ENCODE results near the gene PARP8. TPM values are rescaled to one million over a fixed set of nuclear protein-coding genes. Genes with fewer than 3 reads are reported as not detected.

PARP8 gene
- total RNA-seq, 1 donor from 2014 or later = 22.5 TPM

- DNase-seq = no peak
- Mint-ChIP-seq H3K9me3 (no peaks in the 10 kb centered on the region), H3K36me3 (ENCODE audit: low read depth) (no peaks in the 10 kb centered on the region), H3K27me3 (peaks cover 22% of the 10 kb centered on the region), H3K4me1 (no peaks in the 10 kb centered on the region), H3K27ac (no peak overlapping the region), H3K4me3 (no peak overlapping the region)
- intact Hi-C loops (cut with micrococcal nuclease) = no loop called here
These were observed 200.0 kb downstream of the PARP8 start for GRCh38 chr5:50866415-50866814.

DNA sequence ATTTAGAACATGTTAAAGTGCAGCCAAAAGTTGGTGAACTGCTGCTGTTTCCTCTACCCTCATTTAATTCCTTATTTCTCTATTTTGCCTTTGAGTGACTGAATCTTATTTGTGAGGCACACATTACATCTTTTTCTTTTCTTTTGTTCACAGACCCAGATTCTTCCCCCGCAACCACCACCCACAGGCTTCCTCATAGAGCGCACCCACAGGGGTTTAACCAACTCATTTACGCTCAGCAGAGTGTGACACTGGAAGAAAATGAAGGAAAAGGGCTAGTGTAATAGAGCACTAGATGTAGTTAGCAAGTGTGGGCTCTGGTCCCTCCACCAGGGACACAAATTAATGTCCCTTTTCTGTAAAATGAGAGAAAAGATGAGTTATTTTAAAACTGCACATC lies 200.7 kb downstream of the PARP8 start:
- Mint-ChIP-seq H3K4me1 (no peaks in the 10 kb centered on the region), H3K9me3 (no peaks in the 10 kb centered on the region), H3K4me3 (no peak overlapping the region), H3K36me3 (ENCODE audit: low read depth) (no peaks in the 10 kb centered on the region), H3K27me3 (peaks cover 22% of the 10 kb centered on the region), H3K27ac (no peak overlapping the region)
- no peak for DNase-seq
- intact Hi-C loops (cut with micrococcal nuclease) = no loop called here

- peaks cover 8% of the 10 kb centered on the region for H3K27me3 Mint-ChIP-seq
These were observed 207.3 kb downstream of the PARP8 start for GRCh38 chr5:50873595-50874277.

GRCh38 chr5:50874306-50875001 lies 208.0 kb downstream of the PARP8 start:
- Mint-ChIP-seq H3K4me3 (no peak overlapping the region), H3K36me3 (ENCODE audit: low read depth) (no peaks in the 10 kb centered on the region), H3K27ac (no peak overlapping the region), H3K4me1 (peaks cover 5% of the 10 kb centered on the region), H3K27me3 (peaks cover 4% of the 10 kb centered on the region), H3K9me3 (no peaks in the 10 kb centered on the region)
- no peak for DNase-seq
- intact Hi-C loops (cut with micrococcal nuclease) = no loop called here

More at GRCh38 chr5:50873595-50874277, 207.3 kb downstream of the PARP8 start:
- Mint-ChIP-seq H3K9me3 (no peaks in the 10 kb centered on the region), H3K4me3 (no peak overlapping the region), H3K36me3 (ENCODE audit: low read depth) (no peaks in the 10 kb centered on the region), H3K4me1 (peaks cover 5% of the 10 kb centered on the region), H3K27ac (no peak overlapping the region)
- DNase-seq = no peak
- intact Hi-C loops (cut with micrococcal nuclease) = no loop called here

DNA sequence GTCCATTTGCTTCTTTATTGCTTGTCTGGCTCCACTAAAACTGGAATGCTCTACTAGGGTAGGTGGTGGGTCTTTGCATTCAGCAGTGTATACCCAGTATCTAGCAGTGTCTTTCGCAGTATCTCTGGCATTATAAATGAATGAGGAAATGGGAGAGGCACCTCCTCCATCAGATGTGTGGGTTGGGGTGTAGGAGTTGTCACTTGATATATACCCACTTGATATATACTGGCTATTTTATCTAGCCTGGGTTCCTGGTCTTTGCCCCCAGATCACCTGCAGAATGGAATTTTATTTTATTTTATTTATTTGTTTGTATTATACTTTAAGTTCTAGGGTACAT lies 208.5 kb downstream of the PARP8 start:
- DNase-seq = no peak
- no peaks in the 10 kb centered on the region for H3K9me3 Mint-ChIP-seq
- peaks cover 5% of the 10 kb centered on the region for H3K4me1 Mint-ChIP-seq
- no peak overlapping the region for H3K4me3 Mint-ChIP-seq
- no peak overlapping the region for H3K27ac Mint-ChIP-seq
- no peaks in the 10 kb centered on the region for H3K36me3 Mint-ChIP-seq (ENCODE audit: low read depth)
- peaks cover 2% of the 10 kb centered on the region for H3K27me3 Mint-ChIP-seq
- intact Hi-C loops (cut with micrococcal nuclease) = no loop called here

- H3K9me3 Mint-ChIP-seq = no peaks in the 10 kb centered on the region
These were observed 212.0 kb downstream of the PARP8 start for GRCh38 chr5:50878470-50878869.

DNA sequence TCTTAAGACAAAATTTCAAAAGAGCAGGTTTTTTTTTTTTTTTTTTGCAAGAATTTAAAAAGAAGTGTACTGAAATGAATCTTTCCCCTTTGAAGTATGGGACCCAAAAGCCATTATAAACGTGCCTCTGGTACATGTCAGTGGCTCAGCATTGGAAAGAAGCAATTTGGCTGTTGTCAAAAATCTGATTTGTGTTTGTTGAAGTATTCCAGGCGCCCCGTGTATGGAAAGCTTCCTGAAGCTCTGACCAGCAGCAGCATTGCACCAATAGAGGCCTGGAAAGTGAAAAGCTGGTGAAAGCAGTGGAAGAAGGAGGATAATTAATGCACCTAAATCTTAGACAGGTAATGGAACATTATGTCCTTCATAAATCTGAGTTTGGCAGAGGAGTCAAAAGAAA lies 215.0 kb downstream of the PARP8 start:
- Mint-ChIP-seq H3K27me3 (no peaks in the 10 kb centered on the region), H3K27ac (no peak overlapping the region), H3K36me3 (ENCODE audit: low read depth) (no peaks in the 10 kb centered on the region), H3K4me1 (no peaks in the 10 kb centered on the region), H3K9me3 (no peaks in the 10 kb centered on the region), H3K4me3 (no peak overlapping the region)
- no peak for DNase-seq
- intact Hi-C loops (cut with micrococcal nuclease) = no loop called here

More at GRCh38 chr5:50878470-50878869, 212.0 kb downstream of the PARP8 start:
- intact Hi-C loops (cut with micrococcal nuclease) = no loop called here
- Mint-ChIP-seq H3K36me3 (ENCODE audit: low read depth) (no peaks in the 10 kb centered on the region), H3K4me3 (no peak overlapping the region), H3K4me1 (peaks cover 5% of the 10 kb centered on the region), H3K27ac (no peak overlapping the region), H3K27me3 (no peaks in the 10 kb centered on the region)
- DNase-seq = no peak

- H3K4me3 Mint-ChIP-seq = no peak overlapping the region
- DNase-seq = no peak
- no peaks in the 10 kb centered on the region for H3K36me3 Mint-ChIP-seq (ENCODE audit: low read depth)
- no peaks in the 10 kb centered on the region for H3K4me1 Mint-ChIP-seq
- intact Hi-C loops (cut with micrococcal nuclease) = no loop called here
- no peaks in the 10 kb centered on the region for H3K27me3 Mint-ChIP-seq
- no peak overlapping the region for H3K27ac Mint-ChIP-seq
- no peaks in the 10 kb centered on the region for H3K9me3 Mint-ChIP-seq
These were observed 220.4 kb downstream of the PARP8 start for GRCh38 chr5:50886657-50887345.

DNA sequence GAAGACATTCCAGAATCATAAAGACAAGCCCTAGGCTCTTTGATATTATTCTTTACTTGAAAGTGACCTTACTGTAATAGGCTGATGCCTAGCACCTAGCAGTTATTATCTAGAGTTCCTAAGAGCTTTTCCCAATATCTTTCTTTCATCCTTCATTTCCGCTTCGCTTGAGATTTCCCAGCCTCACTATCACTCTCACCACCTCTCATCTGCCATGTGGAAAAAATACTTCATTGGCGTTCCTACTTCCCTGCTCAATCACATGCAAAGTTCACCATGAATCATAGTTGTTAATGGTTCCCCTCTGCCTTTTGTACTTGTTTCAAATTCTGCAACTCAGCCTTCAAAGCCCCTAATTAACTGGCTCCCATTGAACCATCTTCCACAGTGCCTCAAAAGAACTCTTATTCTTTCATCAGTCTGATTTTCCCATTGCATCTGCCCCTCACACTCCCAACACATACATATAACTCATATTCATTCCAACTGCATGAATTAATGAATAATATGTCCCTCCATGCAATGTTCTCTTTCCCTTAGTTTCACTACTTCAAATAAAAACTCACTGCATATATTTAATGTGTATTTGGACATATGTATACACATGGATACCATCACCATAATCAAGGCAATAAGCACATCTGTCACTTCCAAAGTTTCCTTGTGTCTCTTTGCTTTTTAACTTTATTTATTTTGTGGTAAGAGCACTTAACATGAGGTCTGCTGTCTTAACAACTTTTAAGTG lies 221.6 kb downstream of the PARP8 start:
- Mint-ChIP-seq H3K4me3 (no peak overlapping the region), H3K27me3 (no peaks in the 10 kb centered on the region), H3K27ac (no peak overlapping the region), H3K4me1 (no peaks in the 10 kb centered on the region), H3K9me3 (no peaks in the 10 kb centered on the region), H3K36me3 (ENCODE audit: low read depth) (no peaks in the 10 kb centered on the region)
- intact Hi-C loops (cut with micrococcal nuclease) = no loop called here
- no peak for DNase-seq

DNA sequence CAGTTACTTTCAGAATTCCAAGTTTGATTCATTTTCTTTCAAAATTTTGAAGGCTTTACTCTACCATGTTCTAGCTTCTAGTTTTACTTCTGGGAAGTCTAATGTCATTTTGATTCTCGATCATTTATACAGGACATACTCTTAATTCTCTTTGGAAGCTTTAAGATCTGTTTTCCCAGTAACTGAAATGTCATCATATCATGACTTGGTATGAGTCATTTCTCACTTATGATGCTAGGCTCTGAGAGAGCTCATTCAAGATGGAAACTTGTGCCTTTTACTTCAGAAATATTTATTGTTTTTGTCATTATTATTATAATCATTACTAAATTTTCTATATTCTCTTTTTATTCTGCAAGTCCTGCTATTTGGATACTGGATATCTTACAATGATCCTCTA lies 222.3 kb downstream of the PARP8 start:
- Mint-ChIP-seq H3K4me1 (no peaks in the 10 kb centered on the region), H3K27me3 (no peaks in the 10 kb centered on the region), H3K9me3 (no peaks in the 10 kb centered on the region), H3K36me3 (ENCODE audit: low read depth) (no peaks in the 10 kb centered on the region), H3K27ac (no peak overlapping the region), H3K4me3 (no peak overlapping the region)
- intact Hi-C loops (cut with micrococcal nuclease) = no loop called here
- no peak for DNase-seq

- no peak overlapping the region for H3K27ac Mint-ChIP-seq
- DNase-seq = no peak
- intact Hi-C loops (cut with micrococcal nuclease) = no loop called here
- no peaks in the 10 kb centered on the region for H3K36me3 Mint-ChIP-seq (ENCODE audit: low read depth)
- H3K4me1 Mint-ChIP-seq = no peaks in the 10 kb centered on the region
- H3K9me3 Mint-ChIP-seq = no peaks in the 10 kb centered on the region
- H3K4me3 Mint-ChIP-seq = no peak overlapping the region
- no peaks in the 10 kb centered on the region for H3K27me3 Mint-ChIP-seq
These were observed 223.4 kb downstream of the PARP8 start for GRCh38 chr5:50889790-50890189.
